ENCODE measurements around the gene SLC4A4. TPM values are rescaled to one million over a fixed set of nuclear protein-coding genes. Genes with fewer than 3 reads are reported as not detected.

The SLC4A4 gene
- total RNA-seq, 1 experiment from 2014 or later, result 1.1 TPM

GRCh38 chr4:71564775-71565174, 226.0 kb downstream of the SLC4A4 start (continued):
- TF ChIP-seq ZNF281 (CRISPR knock-in tag; IDR thresholded peaks at IDR 0.05) (no peak), NR3C1 (CRISPR knock-in tag; conservative IDR thresholded peaks at IDR 0.05; ENCODE audit: low read depth) (no peak), ZNF671 (CRISPR knock-in tag; IDR thresholded peaks at IDR 0.05) (no peak)

GRCh38 chr4:71566856-71567255, 228.0 kb downstream of the SLC4A4 start:
- ChIA-PET CTCF (no interaction called here), POLR2A (no interaction called here)
- Mint-ChIP-seq H3K27ac (no peak overlapping the region), H3K4me3 (no peak overlapping the region), H3K27me3 (ENCODE audit: low read depth) (no peaks in the 10 kb centered on the region), H3K9me3 (no peaks in the 10 kb centered on the region), H3K36me3 (no peaks in the 10 kb centered on the region), H3K4me1 (peaks cover 35% of the 10 kb centered on the region)
- DNase-seq (ENCODE audit: low spot score) (no peak), ATAC-seq (peak; percentile 43; the same call in 1 of the 2 replicates)
- TF ChIP-seq USF1 (CRISPR knock-in tag; IDR thresholded peaks at IDR 0.05) (no peak), SMAD4 (CRISPR knock-in tag; IDR thresholded peaks at IDR 0.05) (no peak), GRHL2 (CRISPR knock-in tag; IDR thresholded peaks at IDR 0.05; ENCODE audit: insufficient replicate concordance, severe bottlenecking) (no peak), ZNF532 (CRISPR knock-in tag; IDR thresholded peaks at IDR 0.05; ENCODE audit: borderline replicate concordance) (no peak), ATF6 (CRISPR knock-in tag; IDR thresholded peaks at IDR 0.05) (no peak), RELA (CRISPR knock-in tag; IDR thresholded peaks at IDR 0.05; ENCODE audit: borderline replicate concordance) (no peak), IRF1 (CRISPR knock-in tag; IDR thresholded peaks at IDR 0.05) (no peak), CBFB (CRISPR knock-in tag; IDR thresholded peaks at IDR 0.05; ENCODE audit: low read depth) (no peak), TCF7 (CRISPR knock-in tag; IDR thresholded peaks at IDR 0.05; ENCODE audit: low read depth) (no peak), ZMAT4 (CRISPR knock-in tag; IDR thresholded peaks at IDR 0.05) (no peak), ZNF425 (CRISPR knock-in tag; conservative IDR thresholded peaks at IDR 0.05) (no peak)
